NT2/D1 (cell line): ENCODE results near the gene XPR1.
"Not testable (repeated sequence)": the region's sequence is repeated elsewhere in the genome, so short reads cannot be mapped to it uniquely, and the experiment has no call there.

Source experiments
- DNase-seq: peaks from one replicate; pipeline ENCODE4 v3.0.0-alpha.2; 2011; ENCODE audit warnings: low read depth, low spot score
- H3K27me3 ChIP-seq: 2 replicates; pipeline ENCODE4 v1.6.0; 2011; ENCODE audit warnings: mild to moderate bottlenecking; ENCODE audit not compliant: insufficient read length, insufficient read depth
- H3K36me3 ChIP-seq: 2 replicates; pipeline ENCODE4 v1.6.1; 2011; ENCODE audit warnings: mild to moderate bottlenecking, low read length, mixed read lengths; ENCODE audit not compliant: insufficient read depth, insufficient read length
- H3K4me1 ChIP-seq: 2 replicates; pipeline ENCODE4 v1.5.1; 2011; ENCODE audit not compliant: insufficient read depth, insufficient read length
- H3K4me3 ChIP-seq: 2 replicates; pipeline ENCODE4 v1.5.1; 2011; ENCODE audit warnings: low read depth; ENCODE audit not compliant: insufficient read length
- H3K9ac ChIP-seq: 2 replicates; pipeline ENCODE4 v1.6.0; 2011; ENCODE audit warnings: low read depth; ENCODE audit not compliant: insufficient read length
- H3K9me3 ChIP-seq: 2 replicates; pipeline ENCODE4 v1.5.1; 2011; ENCODE audit warnings: mild to moderate bottlenecking, low read length; ENCODE audit not compliant: insufficient read depth
- SUZ12 ChIP-seq: IDR thresholded peaks from 2 replicates; pipeline ENCODE4 v1.6.1; 2011; ENCODE audit not compliant: insufficient read length, insufficient read depth; ENCODE audit errors: extremely low read depth
- YY1 ChIP-seq: IDR thresholded peaks from 2 replicates; pipeline ENCODE4 v1.6.1; 2011; ENCODE audit not compliant: insufficient read length, insufficient read depth
- ZNF274 ChIP-seq: IDR thresholded peaks from 2 replicates; pipeline ENCODE4 v1.6.1; 2011; ENCODE audit warnings: mild to moderate bottlenecking, low read depth, low read length

Gene XPR1

DNA sequence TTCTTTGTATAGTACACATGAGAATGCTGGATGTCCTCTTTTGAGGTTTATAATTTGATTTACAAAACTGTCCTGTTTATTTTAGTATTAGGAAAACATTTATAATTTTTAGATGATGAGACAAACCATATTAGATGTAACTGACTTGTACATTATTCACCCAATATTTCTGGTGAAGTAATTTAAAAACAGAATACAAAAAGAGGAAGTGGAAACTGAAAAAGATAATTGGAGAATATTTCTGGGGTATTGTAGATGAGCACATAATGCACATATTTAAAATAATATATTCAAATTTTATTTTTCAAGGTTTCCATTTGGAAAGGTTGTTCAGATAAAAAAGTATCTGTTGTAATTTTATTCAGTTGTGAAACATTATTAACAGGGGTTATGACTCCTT is 40.7 kb downstream of the XPR1 start:
- no peaks in the 10 kb centered on the region for H3K36me3 ChIP-seq
- no peaks in the 10 kb centered on the region for H3K4me1 ChIP-seq
- peaks cover 10% of the 10 kb centered on the region for H3K9me3 ChIP-seq

GRCh38 chr1:180674603-180675530 is 43.0 kb downstream of the XPR1 start:
- DNase-seq, result no peak
- H3K9ac ChIP-seq, result no peak overlapping the region
- H3K36me3 ChIP-seq, result no peaks in the 10 kb centered on the region
- H3K4me3 ChIP-seq, result no peak overlapping the region
- TF ChIP-seq YY1, result no peak
- TF ChIP-seq ZNF274, result no peak
- TF ChIP-seq SUZ12, result no peak
- peaks cover 10% of the 10 kb centered on the region for H3K9me3 ChIP-seq
- no peaks in the 10 kb centered on the region for H3K27me3 ChIP-seq
- H3K4me1 ChIP-seq, result no peaks in the 10 kb centered on the region

More for the DNA sequence above, 40.7 kb downstream of the XPR1 start:
- Histone ChIP-seq H3K4me3 (no peak overlapping the region), H3K27me3 (no peaks in the 10 kb centered on the region), H3K9ac (no peak overlapping the region)
- TF ChIP-seq YY1, result no peak
- no peak for TF ChIP-seq SUZ12
- TF ChIP-seq ZNF274, result no peak
- DNase-seq, result no peak

DNA sequence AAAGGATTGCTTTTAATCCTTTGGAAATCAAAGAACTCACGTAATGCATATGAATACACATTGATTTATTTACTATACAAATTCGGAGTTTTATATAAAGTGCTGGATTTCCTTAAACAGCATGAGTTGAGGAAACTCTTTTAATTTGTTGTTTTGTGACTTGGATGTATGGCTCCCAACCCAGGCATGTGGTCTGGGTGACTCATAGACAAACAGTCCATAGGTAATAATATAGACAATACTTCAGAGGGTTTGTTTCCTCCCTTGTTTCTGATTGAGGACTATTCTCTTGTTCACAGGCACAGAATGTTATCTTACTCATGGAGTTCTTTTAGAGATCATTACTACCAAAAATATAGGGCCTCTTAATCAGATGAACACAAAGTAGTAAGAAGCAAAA is 43.8 kb downstream of the XPR1 start:
- H3K9me3 ChIP-seq, result peaks cover 6% of the 10 kb centered on the region
- no peaks in the 10 kb centered on the region for H3K27me3 ChIP-seq
- DNase-seq, result peak; percentile 8
- no peak overlapping the region for H3K4me3 ChIP-seq
- H3K36me3 ChIP-seq, result no peaks in the 10 kb centered on the region
- TF ChIP-seq YY1 (no peak), ZNF274 (no peak), SUZ12 (no peak)
- H3K4me1 ChIP-seq, result no peaks in the 10 kb centered on the region
- no peak overlapping the region for H3K9ac ChIP-seq

DNA sequence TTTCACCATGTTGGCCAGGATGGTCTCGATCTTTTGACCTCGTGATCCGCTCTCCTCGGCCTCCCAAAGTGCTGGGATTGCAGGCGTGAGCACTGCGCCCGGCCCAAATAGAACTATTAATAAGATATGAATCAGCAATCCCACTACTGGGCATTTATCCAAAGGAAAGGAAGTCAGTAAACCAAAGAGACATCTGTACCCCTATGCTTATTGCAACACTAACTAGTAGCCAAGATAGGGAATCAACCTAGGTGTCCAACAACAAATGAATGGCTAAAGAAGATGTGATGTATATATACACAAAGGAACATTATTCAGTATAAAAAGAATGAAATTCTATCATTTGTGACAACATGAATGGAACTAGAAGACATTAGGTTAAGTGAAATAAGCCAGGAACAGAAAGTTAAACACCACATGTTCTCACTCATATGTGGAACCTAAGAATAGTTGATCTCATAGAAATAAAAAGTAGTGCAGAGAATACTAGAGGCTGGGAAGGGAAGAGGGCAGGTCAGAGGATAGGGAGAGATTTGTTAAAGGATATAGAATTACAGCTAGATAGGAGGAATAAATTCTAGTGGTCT is 48.8 kb downstream of the XPR1 start:
- no peak overlapping the region for H3K4me3 ChIP-seq
- no peak overlapping the region for H3K9ac ChIP-seq
- H3K27me3 ChIP-seq, result no peaks in the 10 kb centered on the region
- DNase-seq, result no peak
- TF ChIP-seq ZNF274 (no peak), YY1 (no peak), SUZ12 (no peak)
- no peaks in the 10 kb centered on the region for H3K36me3 ChIP-seq
- H3K9me3 ChIP-seq, result no peaks in the 10 kb centered on the region; the same call in 1 of the 2 replicates
- H3K4me1 ChIP-seq, result no peaks in the 10 kb centered on the region

- H3K36me3 ChIP-seq, DNase-seq, H3K27me3 ChIP-seq, H3K9me3 ChIP-seq, H3K4me1 ChIP-seq, H3K9ac ChIP-seq, H3K4me3 ChIP-seq: not testable (repeated sequence)
Observed at GRCh38 chr1:180683117-180683516, 51.3 kb downstream of the XPR1 start.

- Histone ChIP-seq H3K27me3 (no peaks in the 10 kb centered on the region), H3K36me3 (no peaks in the 10 kb centered on the region), H3K9ac (no peak overlapping the region), H3K9me3 (no peaks in the 10 kb centered on the region), H3K4me1 (no peaks in the 10 kb centered on the region), H3K4me3 (no peak overlapping the region)
- TF ChIP-seq ZNF274 (no peak), YY1 (no peak), SUZ12 (no peak)
- no peak for DNase-seq
Observed at GRCh38 chr1:180691322-180691913, 59.6 kb downstream of the XPR1 start.

DNA sequence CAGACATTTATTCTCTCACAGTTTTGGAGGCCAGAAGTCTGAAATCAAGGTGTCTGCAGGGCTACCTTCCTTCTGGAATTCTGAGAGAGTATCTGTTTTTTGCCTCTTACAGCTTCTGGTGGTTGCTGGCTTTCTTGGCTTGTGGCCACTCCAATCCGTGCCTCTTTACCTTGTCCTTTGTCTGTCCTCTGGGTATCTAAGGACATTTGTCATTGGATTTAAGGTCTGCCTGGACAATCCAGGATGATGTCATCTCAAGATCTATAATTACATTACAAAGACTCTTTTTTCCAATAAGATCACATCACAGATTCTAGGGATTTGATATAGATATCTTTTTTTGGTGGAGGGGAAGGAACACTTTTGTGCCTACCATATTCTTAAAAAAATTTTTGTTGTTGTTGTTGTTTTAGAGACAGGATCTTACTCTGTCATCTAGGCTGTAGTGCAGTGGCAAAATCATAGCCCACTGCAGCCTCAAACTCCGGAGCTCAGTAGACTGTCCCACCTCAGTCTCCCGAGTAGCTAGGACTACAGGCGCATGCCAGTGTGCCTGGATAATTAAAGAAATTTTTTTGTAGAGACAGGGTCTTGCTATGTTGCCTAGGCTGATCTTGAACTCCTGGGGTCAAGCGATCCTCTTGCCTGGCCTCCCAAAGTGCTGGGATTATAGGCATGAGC is 61.9 kb downstream of the XPR1 start:
- H3K4me3 ChIP-seq, result no peak overlapping the region
- H3K27me3 ChIP-seq, result no peaks in the 10 kb centered on the region
- no peak for DNase-seq
- H3K9ac ChIP-seq, result no peak overlapping the region
- TF ChIP-seq SUZ12, result no peak
- TF ChIP-seq YY1, result no peak
- no peak for TF ChIP-seq ZNF274
- H3K9me3 ChIP-seq, result peaks cover 14% of the 10 kb centered on the region
- H3K4me1 ChIP-seq, result no peaks in the 10 kb centered on the region
- no peaks in the 10 kb centered on the region for H3K36me3 ChIP-seq
